Subcutaneous abdominal adipose tissue (tissue), 5 donors: ENCODE data around the gene C2orf49.

Experiments used
- H3K27ac ChIP-seq: one replicate; pipeline ENCODE4 v1.7.0; 2013; ENCODE audit warnings: low read depth, mild to moderate bottlenecking, inconsistent platforms, low read length, moderate library complexity
- H3K27me3 ChIP-seq, 5 donors: one replicate each; pipeline ENCODE4 v1.7.0; 2013; ENCODE audit warnings: low read length in 5 of 5, inconsistent platforms in 1 of 5; ENCODE audit not compliant: control insufficient read depth in 5 of 5, insufficient read depth in 4 of 5
- H3K36me3 ChIP-seq, 5 donors: one replicate each; pipeline ENCODE4 v1.7.0; 2013; ENCODE audit warnings: low read length in 5 of 5; ENCODE audit not compliant: control insufficient read depth in 5 of 5, insufficient read depth in 5 of 5
- H3K4me1 ChIP-seq, 5 donors: one replicate each; pipeline ENCODE4 v1.7.0; 2013; ENCODE audit warnings: low read length in 5 of 5, mild to moderate bottlenecking in 3 of 5, moderate library complexity in 1 of 5; ENCODE audit not compliant: control insufficient read depth in 5 of 5, insufficient read depth in 5 of 5
- H3K4me3 ChIP-seq, 5 donors: one replicate each; pipeline ENCODE4 v1.7.0; 2013; ENCODE audit warnings: low read length in 5 of 5, low read depth in 1 of 5
- H3K9ac ChIP-seq, 5 donors: one replicate each; pipeline ENCODE4 v1.7.0; 2013; ENCODE audit warnings: low read length in 5 of 5, mild to moderate bottlenecking in 4 of 5, moderate library complexity in 3 of 5
- H3K9me3 ChIP-seq, 5 donors: one replicate each; pipeline ENCODE4 v1.7.0; 2013; ENCODE audit warnings: low read length in 5 of 5; ENCODE audit not compliant: control insufficient read depth in 5 of 5
- donor health status: healthy.
- donor health status: healthy.
- donor health status: healthy.
- donor health status: healthy.
- donor health status: healthy.

C2orf49 gene

DNA sequence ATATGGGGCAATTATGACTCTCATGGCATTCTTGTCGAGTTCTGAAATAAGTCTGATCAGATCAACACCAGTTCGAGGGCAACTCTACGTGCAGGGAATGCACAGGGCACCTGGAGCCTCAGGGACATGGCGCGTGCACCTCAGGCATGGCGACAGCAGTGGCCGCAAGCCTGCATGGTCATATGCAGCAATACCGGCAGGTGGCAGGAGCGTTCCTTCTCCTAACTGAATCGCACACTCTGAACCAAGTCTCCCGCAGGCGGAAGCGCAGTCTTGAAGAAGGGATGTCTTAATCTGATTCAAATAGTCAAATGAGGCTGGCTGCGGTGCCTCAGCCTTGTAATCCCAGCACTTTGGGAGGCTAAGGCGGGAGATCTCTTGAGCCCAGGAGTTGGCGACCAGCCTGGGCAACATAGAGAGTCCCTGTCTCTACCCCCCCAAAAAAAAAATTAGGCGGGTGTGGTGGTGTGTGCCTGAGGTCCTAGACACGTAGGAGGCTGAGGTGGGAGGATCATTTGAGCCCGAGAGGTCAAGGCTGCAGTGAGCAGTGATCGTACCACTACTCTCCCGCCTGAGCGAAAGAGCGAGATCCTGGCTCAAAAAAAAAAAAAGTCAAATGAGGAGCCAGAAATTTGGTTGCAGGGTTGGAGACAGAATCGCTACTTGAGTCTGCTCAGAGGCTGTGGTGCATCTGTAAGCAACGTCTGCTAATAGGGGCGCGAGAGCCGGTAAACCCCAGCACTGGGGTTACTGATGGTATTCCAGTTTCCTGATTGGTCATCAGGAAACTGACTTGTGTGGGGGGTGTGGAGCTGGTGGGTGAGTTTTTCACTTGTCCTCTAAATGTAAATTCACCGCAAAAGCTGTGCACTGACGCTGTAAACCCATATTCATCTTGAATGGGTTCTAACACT lies 32.7 kb downstream of the C2orf49 start:
- Histone ChIP-seq H3K36me3 (peaks cover 0 to 10% (median 0%) of the 10 kb centered on the region in 5 donors), H3K27me3 (no peaks in the 10 kb centered on the region), H3K9ac (no peak overlapping the region), H3K9me3 (no peaks in the 10 kb centered on the region), H3K4me3 (no peak overlapping the region), H3K27ac (no peak overlapping the region), H3K4me1 (peaks cover 0 to 29% (median 20%) of the 10 kb centered on the region in 5 donors)

DNA sequence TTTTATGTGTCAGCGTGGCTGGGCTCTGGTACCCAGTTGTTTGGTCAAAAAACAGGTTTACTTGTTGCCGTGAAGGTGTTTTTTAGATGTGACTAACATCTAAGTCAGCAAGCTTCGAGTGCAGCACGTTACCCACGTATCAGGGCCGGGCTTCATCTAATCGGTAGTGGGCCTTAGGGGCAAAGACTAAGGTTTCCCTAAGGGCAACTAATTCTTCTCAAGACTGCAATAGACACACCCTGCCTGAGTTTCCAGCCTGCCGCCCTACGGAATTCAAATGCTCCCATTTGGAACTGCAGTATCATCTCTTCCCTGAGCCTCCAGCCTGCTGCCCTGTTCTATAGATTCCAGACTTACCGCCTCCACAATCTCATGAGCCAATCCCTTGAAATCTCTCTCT lies 33.8 kb downstream of the C2orf49 start:
- H3K36me3 ChIP-seq = peaks cover 0 to 6% (median 0%) of the 10 kb centered on the region in 5 donors
- H3K27me3 ChIP-seq = no peaks in the 10 kb centered on the region
- no peak overlapping the region for H3K4me3 ChIP-seq
- H3K27ac ChIP-seq = no peak overlapping the region
- H3K9me3 ChIP-seq = no peaks in the 10 kb centered on the region
- no peak overlapping the region for H3K9ac ChIP-seq
- peaks cover 0 to 38% (median 27%) of the 10 kb centered on the region in 5 donors for H3K4me1 ChIP-seq

DNA sequence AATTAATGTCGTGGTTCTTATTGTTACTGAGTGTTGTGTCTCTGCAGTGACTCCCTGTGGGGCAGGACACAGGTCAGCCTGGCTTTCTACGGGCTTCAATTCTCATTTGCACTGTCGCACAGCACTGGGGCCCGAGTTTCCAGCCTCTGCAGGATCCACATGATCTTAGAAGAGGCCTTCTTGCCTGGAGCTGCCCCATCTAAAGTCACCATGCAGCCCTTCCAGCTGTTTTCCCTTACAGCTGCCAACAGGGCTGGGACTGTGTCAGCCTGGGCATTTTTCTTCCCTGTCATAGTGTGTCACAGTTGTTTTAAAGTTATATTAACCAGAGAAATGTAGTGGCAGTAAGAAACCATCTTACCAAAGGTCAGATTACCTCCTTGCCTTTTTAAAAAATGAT lies 34.5 kb downstream of the C2orf49 start:
- no peak overlapping the region for H3K4me3 ChIP-seq
- no peak overlapping the region for H3K9ac ChIP-seq
- no peak overlapping the region for H3K27ac ChIP-seq
- H3K9me3 ChIP-seq = no peaks in the 10 kb centered on the region
- peaks cover 0 to 38% (median 27%) of the 10 kb centered on the region in 5 donors for H3K4me1 ChIP-seq
- no peaks in the 10 kb centered on the region for H3K27me3 ChIP-seq
- peaks cover 0 to 4% (median 0%) of the 10 kb centered on the region in 5 donors for H3K36me3 ChIP-seq

DNA sequence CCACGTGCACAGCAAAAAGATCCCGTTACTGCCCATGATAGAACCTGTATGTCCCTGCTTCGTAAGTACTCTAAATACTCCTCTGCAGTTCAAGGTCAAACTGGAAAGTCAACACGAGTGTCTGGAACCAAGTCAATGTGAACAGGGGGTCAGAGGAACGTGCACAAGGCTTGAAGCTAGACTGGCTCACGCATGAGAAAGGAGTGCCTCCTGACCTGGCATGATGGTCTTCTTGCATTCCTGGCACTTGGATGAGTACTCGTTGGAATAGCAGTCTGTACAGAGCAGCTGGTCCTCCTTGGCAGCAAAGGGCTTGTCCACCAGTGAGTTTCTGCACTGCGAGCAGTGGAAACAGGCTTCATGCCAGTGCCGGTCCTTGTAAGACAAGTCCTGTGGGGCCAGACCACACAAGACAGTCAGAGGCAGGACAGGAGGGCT lies 36.0 kb downstream of the C2orf49 start:
- no peaks in the 10 kb centered on the region for H3K9me3 ChIP-seq
- peaks cover 0 to 41% (median 27%) of the 10 kb centered on the region in 5 donors for H3K4me1 ChIP-seq
- no peak overlapping the region for H3K27ac ChIP-seq
- H3K9ac ChIP-seq = no peak overlapping the region
- no peak overlapping the region for H3K4me3 ChIP-seq
- H3K27me3 ChIP-seq = no peaks in the 10 kb centered on the region
- no peaks in the 10 kb centered on the region for H3K36me3 ChIP-seq

DNA sequence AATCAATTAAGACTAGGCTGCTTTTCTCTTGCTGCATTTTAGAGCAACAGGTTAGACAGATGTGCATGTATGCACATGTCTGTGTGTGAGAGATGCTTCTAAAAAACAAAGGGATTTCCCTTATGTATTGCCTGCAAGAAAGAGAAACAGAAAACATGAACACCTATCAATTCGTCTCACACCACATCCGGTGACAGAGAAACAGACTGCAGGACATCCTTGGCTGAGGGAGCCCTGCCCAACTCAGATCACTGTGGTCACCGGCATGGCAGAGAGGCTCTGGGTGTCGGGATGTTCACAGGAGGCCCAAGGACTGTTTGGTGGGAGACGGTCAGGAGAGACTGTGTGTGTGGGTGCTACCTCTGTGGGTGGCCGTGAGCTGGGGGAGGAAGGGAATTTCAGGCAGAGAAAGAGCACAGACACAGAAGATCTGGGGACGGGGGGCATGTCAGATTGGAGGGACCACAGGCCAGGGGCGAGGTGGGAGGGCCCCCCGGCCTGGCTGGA lies 36.6 kb downstream of the C2orf49 start:
- Histone ChIP-seq H3K9ac (no peak overlapping the region), H3K4me3 (no peak overlapping the region), H3K27ac (no peak overlapping the region), H3K36me3 (no peaks in the 10 kb centered on the region), H3K4me1 (peaks cover 0 to 38% (median 27%) of the 10 kb centered on the region in 5 donors), H3K9me3 (no peaks in the 10 kb centered on the region), H3K27me3 (no peaks in the 10 kb centered on the region)

DNA sequence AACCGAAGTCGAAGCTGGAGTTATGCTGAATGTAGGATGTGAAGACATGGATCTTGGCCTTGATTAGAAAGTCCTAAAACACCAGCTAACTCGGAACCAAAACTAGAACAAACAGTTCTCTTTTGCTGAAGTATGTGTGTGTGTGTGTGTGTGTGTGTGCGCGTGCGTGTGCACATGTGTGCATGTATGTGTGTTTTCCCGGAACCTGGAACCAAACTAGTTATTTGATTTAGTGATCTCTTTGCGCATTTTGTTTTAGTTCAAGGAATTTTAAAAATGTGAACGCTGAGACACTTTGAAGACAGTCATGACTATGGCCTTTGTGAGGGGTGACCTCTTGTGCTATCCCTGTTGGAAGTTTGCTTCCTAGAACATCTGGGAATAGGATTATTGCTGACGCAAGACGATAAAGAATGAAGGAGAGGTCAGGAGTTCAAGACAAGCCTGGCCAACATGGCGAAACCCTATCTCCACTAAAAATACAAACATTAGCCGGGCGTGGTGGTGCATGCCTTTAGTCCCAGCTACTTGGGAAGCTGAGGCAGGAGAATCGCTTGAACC lies 37.7 kb downstream of the C2orf49 start:
- H3K27ac ChIP-seq = no peak overlapping the region
- no peak overlapping the region for H3K9ac ChIP-seq
- peaks cover 0 to 37% (median 26%) of the 10 kb centered on the region in 5 donors for H3K4me1 ChIP-seq
- H3K9me3 ChIP-seq = no peaks in the 10 kb centered on the region
- no peaks in the 10 kb centered on the region for H3K36me3 ChIP-seq
- H3K4me3 ChIP-seq = no peak overlapping the region
- no peaks in the 10 kb centered on the region for H3K27me3 ChIP-seq

DNA sequence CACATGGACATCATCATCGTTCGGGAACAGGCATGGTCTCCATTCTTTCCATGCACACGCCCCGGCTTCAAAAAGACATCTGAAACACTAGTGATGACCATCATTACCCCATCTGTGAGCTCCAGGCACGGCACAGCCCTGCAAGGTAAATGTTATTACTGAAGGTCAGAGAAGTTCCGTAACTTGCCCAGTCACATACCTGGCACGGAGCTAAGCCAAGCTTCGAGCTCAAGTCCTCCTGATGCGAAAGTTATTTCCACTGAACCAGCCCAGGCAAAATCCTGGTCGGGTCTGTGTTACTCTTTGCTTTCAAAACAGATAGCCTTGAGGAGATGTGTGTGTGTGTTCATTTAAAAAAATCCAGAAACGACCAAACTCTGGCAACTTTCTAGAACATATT lies 38.7 kb downstream of the C2orf49 start:
- Histone ChIP-seq H3K36me3 (no peaks in the 10 kb centered on the region), H3K9me3 (no peaks in the 10 kb centered on the region), H3K27ac (no peak overlapping the region), H3K27me3 (no peaks in the 10 kb centered on the region), H3K4me1 (peaks cover 0 to 37% (median 26%) of the 10 kb centered on the region in 5 donors), H3K9ac (no peak overlapping the region), H3K4me3 (no peak overlapping the region)

DNA sequence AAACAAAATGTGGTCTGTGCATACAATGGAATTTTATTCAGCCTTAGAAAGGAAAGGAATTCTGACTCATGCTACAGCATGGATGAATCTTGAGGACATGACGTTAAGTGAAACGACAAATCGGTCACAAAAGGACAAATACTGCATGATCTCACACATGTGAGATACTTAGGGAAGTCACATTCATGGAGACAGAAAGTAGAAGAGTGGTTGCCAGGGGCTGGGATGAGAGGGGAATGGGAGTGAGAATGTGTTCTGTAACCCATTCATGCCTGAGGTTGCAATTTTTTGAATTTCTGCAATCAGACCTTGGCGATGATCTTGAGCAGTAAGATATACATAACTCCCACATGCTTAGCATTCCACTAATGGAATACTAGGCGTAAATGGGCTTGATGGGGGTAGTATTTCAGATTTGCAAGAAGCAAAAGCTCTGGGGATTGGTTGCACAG lies 39.5 kb downstream of the C2orf49 start:
- H3K36me3 ChIP-seq = no peaks in the 10 kb centered on the region
- H3K27ac ChIP-seq = no peak overlapping the region

DNA sequence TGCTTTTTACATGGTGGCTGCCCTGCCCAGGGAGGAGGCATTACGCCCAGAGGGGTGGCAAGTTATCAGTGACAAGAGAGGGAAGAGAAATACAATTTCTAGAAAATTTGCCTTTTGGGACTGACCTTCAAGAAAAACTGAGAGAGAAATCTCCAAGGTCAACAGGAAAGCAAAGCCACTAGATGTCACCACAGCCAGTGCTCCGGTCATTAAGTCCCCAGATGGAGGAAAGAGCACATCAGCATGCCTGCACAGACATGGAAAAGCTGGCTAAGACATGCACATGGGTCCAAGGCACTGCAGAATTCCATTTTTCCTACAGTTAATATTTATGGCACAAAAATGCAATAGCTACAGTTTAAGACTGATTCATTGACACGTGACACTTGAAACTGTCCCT lies 40.5 kb downstream of the C2orf49 start:
- H3K27me3 ChIP-seq = no peaks in the 10 kb centered on the region
- H3K9ac ChIP-seq = no peak overlapping the region
- H3K4me3 ChIP-seq = no peak overlapping the region
- H3K9me3 ChIP-seq = no peaks in the 10 kb centered on the region
- no peaks in the 10 kb centered on the region for H3K36me3 ChIP-seq
- H3K4me1 ChIP-seq = peaks cover 0 to 37% (median 26%) of the 10 kb centered on the region in 5 donors
- H3K27ac ChIP-seq = no peak overlapping the region

More for the DNA sequence above, 39.5 kb downstream of the C2orf49 start:
- Histone ChIP-seq H3K9me3 (no peaks in the 10 kb centered on the region), H3K9ac (no peak overlapping the region), H3K4me3 (no peak overlapping the region), H3K27me3 (no peaks in the 10 kb centered on the region), H3K4me1 (peaks cover 0 to 37% (median 26%) of the 10 kb centered on the region in 5 donors)

DNA sequence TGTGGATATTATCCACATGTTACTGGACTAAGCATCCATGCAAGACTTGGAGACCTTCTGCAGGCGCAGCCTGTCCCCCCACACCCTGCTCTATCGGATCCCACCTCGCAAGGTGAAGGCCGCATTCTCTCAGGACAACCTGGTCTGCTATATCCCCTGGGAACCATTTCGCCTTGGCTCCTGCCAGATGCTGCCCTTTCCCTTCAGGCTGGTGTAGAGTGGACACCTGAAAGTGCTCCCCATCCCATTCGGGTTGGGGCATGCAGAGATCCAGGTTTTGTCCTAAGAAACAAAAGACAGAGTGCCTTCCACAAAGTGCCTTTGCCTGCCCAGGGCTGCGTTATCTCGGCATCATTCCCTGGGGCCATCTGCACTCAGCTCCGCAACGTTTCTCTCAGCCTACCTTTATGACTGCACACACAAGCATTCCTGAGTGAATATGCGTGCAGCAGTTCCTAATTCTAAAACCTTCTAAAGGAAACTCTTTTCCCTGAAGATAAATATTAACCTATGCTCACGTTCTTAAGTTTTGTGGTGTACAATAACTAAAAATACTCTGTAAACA lies 41.0 kb downstream of the C2orf49 start:
- peaks cover 0 to 34% (median 23%) of the 10 kb centered on the region in 5 donors for H3K4me1 ChIP-seq
- no peaks in the 10 kb centered on the region for H3K9me3 ChIP-seq
- no peaks in the 10 kb centered on the region for H3K36me3 ChIP-seq
- H3K27me3 ChIP-seq = no peaks in the 10 kb centered on the region
- H3K27ac ChIP-seq = no peak overlapping the region
- no peak overlapping the region for H3K9ac ChIP-seq
- no peak overlapping the region for H3K4me3 ChIP-seq
